Skeletal muscle satellite cell (primary cell): ENCODE results near the gene RHEBL1.
A peak's percentile ranks its signal among the peaks of the same experiment; 100 is the strongest.

Experiments
- H3K27me3 ChIP-seq: 2 replicates; pipeline ENCODE4 v1.7.0; 2013; ENCODE audit warnings: low read length; ENCODE audit not compliant: control insufficient read depth, insufficient read depth
- H3K36me3 ChIP-seq: 2 replicates; pipeline ENCODE4 v1.7.0; 2013; ENCODE audit warnings: mild to moderate bottlenecking, control low read depth, low read length; ENCODE audit not compliant: insufficient read depth
- H3K4me1 ChIP-seq: 2 replicates; pipeline ENCODE4 v1.7.0; 2013; ENCODE audit warnings: low read length; ENCODE audit not compliant: control insufficient read depth, insufficient read depth
- H3K4me2 ChIP-seq: 2 replicates; pipeline ENCODE4 v1.7.0; 2013; ENCODE audit warnings: mild to moderate bottlenecking, low read length
- H3K4me3 ChIP-seq: 2 replicates; pipeline ENCODE4 v1.7.0; 2013; ENCODE audit warnings: low read length
- H3K9ac ChIP-seq: 2 replicates; pipeline ENCODE4 v1.7.0; 2013; ENCODE audit warnings: mild to moderate bottlenecking, low read depth, low read length, moderate library complexity
- H3K9me3 ChIP-seq: replicated peaks from 2 replicates; pipeline ENCODE4 v1.7.0; 2013; ENCODE audit warnings: mild to moderate bottlenecking, control low read depth, low read length

Gene RHEBL1

DNA sequence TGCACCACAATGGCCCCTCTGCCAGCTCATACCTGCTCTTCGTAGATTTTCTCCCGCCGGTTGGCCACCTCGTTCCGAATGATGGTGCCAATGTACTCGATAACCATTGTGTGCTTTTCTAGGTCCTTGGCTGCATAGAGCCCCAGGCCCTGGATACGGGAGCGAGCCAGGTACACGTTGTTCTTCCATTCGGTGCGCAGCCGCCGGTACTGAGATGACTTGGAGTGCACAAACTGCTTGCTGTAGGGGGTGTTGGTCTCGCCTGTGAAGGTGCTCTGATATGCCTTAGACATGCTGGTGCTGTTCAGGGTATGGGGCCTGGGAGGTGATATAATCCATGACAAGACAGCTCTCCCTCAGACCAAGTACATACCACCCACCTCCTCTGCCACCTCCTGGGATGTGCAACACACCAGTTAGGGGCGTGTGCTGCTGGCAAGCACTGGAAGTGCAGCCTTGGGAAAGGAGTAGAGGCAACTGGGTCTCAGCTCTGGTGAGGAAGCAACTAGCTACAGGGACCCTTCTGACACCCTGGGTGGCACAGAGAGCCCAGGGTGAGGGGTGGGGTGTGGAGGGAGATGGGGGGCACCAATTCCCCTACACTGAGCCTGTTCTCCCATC is 47.1 kb downstream of the RHEBL1 start:
- no peaks in the 10 kb centered on the region for H3K9me3 ChIP-seq
- H3K4me3 ChIP-seq, result no peak overlapping the region
- no peaks in the 10 kb centered on the region for H3K27me3 ChIP-seq
- no peak overlapping the region for H3K9ac ChIP-seq
- no peak overlapping the region for H3K4me2 ChIP-seq
- H3K4me1 ChIP-seq, result peaks cover 14% of the 10 kb centered on the region
- H3K36me3 ChIP-seq, result peaks cover 53% of the 10 kb centered on the region

- Histone ChIP-seq H3K4me1 (peaks cover 22% of the 10 kb centered on the region), H3K4me3 (no peak overlapping the region), H3K9me3 (no peaks in the 10 kb centered on the region), H3K4me2 (no peak overlapping the region), H3K9ac (no peak overlapping the region), H3K27me3 (no peaks in the 10 kb centered on the region), H3K36me3 (peaks cover 48% of the 10 kb centered on the region)
These were observed 48.4 kb downstream of the RHEBL1 start for GRCh38 chr12:49021292-49021915.

DNA sequence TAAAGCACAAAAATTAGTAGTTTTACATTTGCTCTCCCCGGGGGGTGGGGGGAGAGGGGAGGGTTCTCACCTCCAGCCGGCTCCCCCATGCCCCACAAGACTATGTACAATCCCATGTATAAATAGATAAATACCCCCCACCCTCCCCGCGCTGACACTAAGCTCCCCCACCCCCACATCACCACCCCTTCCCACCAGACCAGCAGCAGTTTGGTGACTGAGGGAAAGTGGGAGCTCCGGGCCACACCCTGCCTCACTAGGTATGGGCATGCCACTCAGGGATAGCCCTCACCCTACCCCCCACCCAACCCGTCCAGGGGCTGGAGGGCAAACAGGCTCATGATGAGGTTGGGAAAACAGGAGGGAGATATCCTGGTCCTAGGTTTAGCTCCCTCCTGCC is 49.3 kb downstream of the RHEBL1 start:
- H3K4me1 ChIP-seq, result peaks cover 22% of the 10 kb centered on the region
- no peak overlapping the region for H3K9ac ChIP-seq
- no peak overlapping the region for H3K4me3 ChIP-seq
- no peaks in the 10 kb centered on the region for H3K27me3 ChIP-seq
- H3K36me3 ChIP-seq, result peaks cover 38% of the 10 kb centered on the region
- no peak overlapping the region for H3K4me2 ChIP-seq
- no peaks in the 10 kb centered on the region for H3K9me3 ChIP-seq

DNA sequence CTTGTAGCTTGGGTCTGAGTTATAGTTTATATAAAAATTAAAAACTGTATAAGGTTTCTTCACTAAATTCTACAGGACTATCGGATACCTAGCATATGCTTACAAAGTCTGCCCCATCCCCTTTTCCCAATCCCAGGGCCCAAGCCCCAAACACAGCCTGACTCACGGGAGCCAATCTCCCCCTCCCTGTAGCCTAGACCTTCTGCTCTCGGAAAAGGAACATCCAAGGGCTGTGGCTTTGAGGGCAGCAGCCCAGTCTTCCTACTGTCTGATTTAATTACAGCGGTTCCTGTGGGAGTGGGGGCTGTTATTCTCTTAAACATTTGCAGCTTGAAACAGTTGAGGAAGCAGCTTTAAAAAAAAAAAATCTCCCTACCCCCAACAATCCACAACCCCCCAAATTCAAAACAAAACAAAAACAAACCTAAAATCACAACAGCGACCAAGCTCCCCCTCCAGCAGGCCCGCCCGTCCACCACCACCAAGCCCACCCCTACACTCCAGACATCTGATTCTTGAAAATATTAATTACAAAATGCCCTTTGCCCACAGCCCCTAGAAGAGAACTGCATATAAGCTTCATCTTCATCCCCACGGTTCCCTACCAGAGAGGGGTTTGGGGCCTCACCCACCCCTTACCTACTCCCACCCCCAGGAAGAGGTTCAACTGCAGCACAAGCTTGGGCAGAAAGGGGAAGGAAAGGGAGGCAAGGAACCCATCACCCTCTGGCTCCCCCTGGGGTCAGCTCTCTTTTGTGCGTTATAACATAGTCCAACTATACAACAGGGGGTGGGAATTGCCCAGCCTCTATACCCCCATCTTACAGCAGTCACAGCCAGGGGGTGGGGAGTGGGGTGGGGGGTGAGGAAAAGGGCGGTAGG is 50.1 kb downstream of the RHEBL1 start:
- no peaks in the 10 kb centered on the region for H3K27me3 ChIP-seq
- no peaks in the 10 kb centered on the region for H3K9me3 ChIP-seq
- peaks cover 22% of the 10 kb centered on the region for H3K4me1 ChIP-seq
- H3K4me3 ChIP-seq, result no peak overlapping the region
- H3K4me2 ChIP-seq, result peak overlapping the region; percentile 81
- peaks cover 31% of the 10 kb centered on the region for H3K36me3 ChIP-seq
- peak overlapping the region; percentile 97 for H3K9ac ChIP-seq

- H3K9ac ChIP-seq, result peak overlapping the region; percentile 97
- no peaks in the 10 kb centered on the region for H3K27me3 ChIP-seq
- peak overlapping the region; percentile 90 for H3K4me3 ChIP-seq
- peaks cover 22% of the 10 kb centered on the region for H3K4me1 ChIP-seq
- H3K36me3 ChIP-seq, result peaks cover 25% of the 10 kb centered on the region
- H3K4me2 ChIP-seq, result peak overlapping the region; percentile 81
- no peaks in the 10 kb centered on the region for H3K9me3 ChIP-seq
These were observed 50.7 kb downstream of the RHEBL1 start for GRCh38 chr12:49019120-49019430.

- peak within 1 kb of the TSS; percentile 90 for H3K4me3 ChIP-seq
- peak within 1 kb of the TSS; percentile 81 for H3K4me2 ChIP-seq
- peaks cover 20% of the 10 kb centered on the region for H3K36me3 ChIP-seq
- peaks cover 22% of the 10 kb centered on the region for H3K4me1 ChIP-seq
- H3K9me3 ChIP-seq, result no peaks in the 10 kb centered on the region
- H3K27me3 ChIP-seq, result no peaks in the 10 kb centered on the region
- peak within 1 kb of the TSS; percentile 97 for H3K9ac ChIP-seq
These were observed 51.3 kb downstream of the RHEBL1 start, which contains the start of gene PRKAG1 for GRCh38 chr12:49018261-49019119. PRKAG1 (minus strand) TSS chr12:49018776; CDS start chr12:49018740, 36 bp downstream.

DNA sequence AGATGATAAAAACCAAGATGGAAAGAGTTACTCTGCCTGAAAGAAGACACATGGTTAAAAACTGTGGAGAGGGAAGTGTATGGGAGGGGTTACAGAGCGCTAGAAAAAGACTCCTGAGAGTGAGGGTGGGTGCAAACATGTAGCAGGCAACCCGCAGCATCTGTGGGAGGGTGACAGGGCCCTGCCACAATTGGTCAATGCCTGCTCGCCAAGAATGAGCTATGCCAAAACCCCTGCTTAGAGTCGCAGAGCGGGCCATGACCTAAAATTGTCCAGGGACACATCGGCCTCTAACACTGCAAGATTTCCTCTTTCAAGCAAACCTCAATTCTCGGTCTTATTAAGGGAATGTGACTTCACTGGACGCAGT is 51.9 kb downstream of the RHEBL1 start:
- peak overlapping the region; percentile 97 for H3K9ac ChIP-seq
- H3K36me3 ChIP-seq, result peaks cover 21% of the 10 kb centered on the region
- no peaks in the 10 kb centered on the region for H3K27me3 ChIP-seq
- H3K4me2 ChIP-seq, result peak overlapping the region; percentile 78
- H3K4me1 ChIP-seq, result peaks cover 22% of the 10 kb centered on the region
- H3K9me3 ChIP-seq, result no peaks in the 10 kb centered on the region
- peak overlapping the region; percentile 90 for H3K4me3 ChIP-seq

DNA sequence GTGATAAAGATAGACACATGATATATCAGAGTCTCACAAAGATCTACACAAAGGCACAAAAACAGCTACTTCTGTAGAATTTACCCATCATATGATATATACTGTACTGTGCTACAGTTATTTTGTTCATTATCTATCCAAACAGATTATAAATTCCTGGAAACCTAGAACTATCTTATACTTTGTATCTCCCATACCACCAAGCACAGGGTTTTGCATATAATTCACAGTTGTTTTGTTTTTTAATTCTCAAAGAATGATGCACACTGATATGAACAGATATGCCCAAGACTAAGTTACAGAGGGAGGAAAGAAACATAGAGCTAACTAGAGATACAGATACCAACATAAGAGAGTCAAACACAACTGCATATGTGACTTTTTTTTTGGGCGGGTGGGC is 54.6 kb downstream of the RHEBL1 start:
- H3K4me2 ChIP-seq, result no peak overlapping the region
- H3K9ac ChIP-seq, result no peak overlapping the region
- H3K9me3 ChIP-seq, result no peaks in the 10 kb centered on the region
- H3K4me3 ChIP-seq, result no peak overlapping the region
- H3K27me3 ChIP-seq, result no peaks in the 10 kb centered on the region
- peaks cover 26% of the 10 kb centered on the region for H3K4me1 ChIP-seq
- H3K36me3 ChIP-seq, result peaks cover 25% of the 10 kb centered on the region
